ENCODE data around the gene CLDN6. TPM values are rescaled to one million over a fixed set of nuclear protein-coding genes. Genes with fewer than 3 reads are reported as not detected.
A peak's percentile ranks its signal among the peaks of the same experiment; 100 is the strongest.

Gene CLDN6
- total and polyA plus RNA-seq, 2 of the 13 experiments (the other 11 are each of a cell fraction or from before 2014, with no cell fraction given) = 5.9 to 7.6 TPM

DNA sequence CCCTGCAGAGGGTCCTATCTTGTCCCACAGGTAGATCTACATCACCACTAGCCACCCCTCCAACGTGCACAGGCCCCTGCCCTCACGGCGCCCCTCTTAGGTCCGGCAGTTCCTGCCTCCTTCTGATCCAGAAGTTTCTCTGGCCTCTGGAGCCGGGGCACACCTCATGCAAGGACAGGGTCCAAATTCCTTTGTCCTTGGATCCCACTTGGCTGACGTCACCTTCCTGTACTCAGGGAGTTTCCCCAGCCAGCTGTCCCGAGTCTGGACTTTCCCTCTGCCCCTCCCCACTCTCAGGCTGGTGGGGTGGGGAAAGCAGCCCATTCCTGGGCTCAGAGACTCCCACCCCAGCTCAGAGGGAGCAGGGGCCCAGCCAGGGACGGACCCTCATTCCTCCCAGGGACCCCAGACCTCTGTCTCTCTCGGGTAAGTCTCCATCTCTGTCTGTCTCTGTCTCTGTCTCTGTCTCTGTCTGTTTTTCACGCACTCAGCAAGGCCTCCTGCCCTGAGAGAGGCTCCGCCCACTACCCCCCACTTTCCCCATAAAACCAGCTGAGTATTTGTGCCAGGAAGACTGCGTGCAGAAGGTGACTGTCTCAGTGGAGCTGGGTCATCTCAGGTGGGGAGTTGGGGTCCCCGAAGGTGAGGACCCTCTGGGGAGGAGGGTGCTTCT, 47.2 kb upstream of the CLDN6 start, which contains the start of gene IL32 (continued):
- TF ChIP-seq HNRNPK (IDR thresholded peaks at IDR 0.05; ENCODE audit: low read depth, low read length, poor library complexity, severe bottlenecking) (no peak), SMYD3 (CRISPR knock-in tag; IDR thresholded peaks at IDR 0.05) (no peak), MEIS1 (CRISPR knock-in tag; IDR thresholded peaks at IDR 0.05; ENCODE audit: borderline replicate concordance) (no peak), HNRNPH1 (optimal IDR thresholded peaks at IDR 0.05; ENCODE audit: low read depth, low read length) (no peak), ZNF205 (CRISPR knock-in tag; IDR thresholded peaks at IDR 0.05) (no peak; the same call in 1 of the 2 replicates), ZNF282 (IDR thresholded peaks at IDR 0.05; ENCODE audit: partially characterized antibody) (no peak), U2AF1 (optimal IDR thresholded peaks at IDR 0.05; ENCODE audit: low read depth, low read length) (no peak), MAZ (IDR thresholded peaks at IDR 0.05; ENCODE audit: borderline replicate concordance, low read depth, low read length) (peak; percentile 38; the same call in 1 of the 2 replicates), MAZ (CRISPR knock-in tag; IDR thresholded peaks at IDR 0.05; ENCODE audit: low read depth) (peak; percentile 75), JDP2 (CRISPR knock-in tag; IDR thresholded peaks at IDR 0.05; ENCODE audit: borderline replicate concordance) (no peak; the same call in 1 of the 2 replicates), ZNF672 (CRISPR knock-in tag; IDR thresholded peaks at IDR 0.05) (no peak), ZNF235 (CRISPR knock-in tag; IDR thresholded peaks at IDR 0.05; ENCODE audit: borderline replicate concordance) (peak; percentile 5; the same call in 1 of the 2 replicates), HOXA3 (CRISPR knock-in tag; IDR thresholded peaks at IDR 0.05) (peak; percentile 82), MAX (IDR thresholded peaks at IDR 0.05) (peak; percentile 82), MIER3 (CRISPR knock-in tag; IDR thresholded peaks at IDR 0.05; ENCODE audit: borderline replicate concordance) (peak; percentile 63; the same call in 1 of the 2 replicates), ISX (CRISPR knock-in tag; conservative IDR thresholded peaks at IDR 0.05) (0 out of 2 replicates have a peak, but pooled peaks have one; percentile 58), CEBPG (CRISPR knock-in tag; IDR thresholded peaks at IDR 0.05) (peak; percentile 53; the same call in 1 of the 2 replicates), ZC3H13 (CRISPR knock-in tag; IDR thresholded peaks at IDR 0.05) (no peak), TBL1XR1 (IDR thresholded peaks at IDR 0.05; ENCODE audit: borderline replicate concordance, low read length, partially characterized antibody) (peak; percentile 82), SOX6 (IDR thresholded peaks at IDR 0.05) (no peak), SOX6 (CRISPR knock-in tag; IDR thresholded peaks at IDR 0.05) (peak; percentile 65), ZNF121 (CRISPR knock-in tag; IDR thresholded peaks at IDR 0.05) (no peak), RBFOX2 (IDR thresholded peaks at IDR 0.05; ENCODE audit: low read depth, low read length) (no peak)
- TF ChIP-seq, protein P1, sequence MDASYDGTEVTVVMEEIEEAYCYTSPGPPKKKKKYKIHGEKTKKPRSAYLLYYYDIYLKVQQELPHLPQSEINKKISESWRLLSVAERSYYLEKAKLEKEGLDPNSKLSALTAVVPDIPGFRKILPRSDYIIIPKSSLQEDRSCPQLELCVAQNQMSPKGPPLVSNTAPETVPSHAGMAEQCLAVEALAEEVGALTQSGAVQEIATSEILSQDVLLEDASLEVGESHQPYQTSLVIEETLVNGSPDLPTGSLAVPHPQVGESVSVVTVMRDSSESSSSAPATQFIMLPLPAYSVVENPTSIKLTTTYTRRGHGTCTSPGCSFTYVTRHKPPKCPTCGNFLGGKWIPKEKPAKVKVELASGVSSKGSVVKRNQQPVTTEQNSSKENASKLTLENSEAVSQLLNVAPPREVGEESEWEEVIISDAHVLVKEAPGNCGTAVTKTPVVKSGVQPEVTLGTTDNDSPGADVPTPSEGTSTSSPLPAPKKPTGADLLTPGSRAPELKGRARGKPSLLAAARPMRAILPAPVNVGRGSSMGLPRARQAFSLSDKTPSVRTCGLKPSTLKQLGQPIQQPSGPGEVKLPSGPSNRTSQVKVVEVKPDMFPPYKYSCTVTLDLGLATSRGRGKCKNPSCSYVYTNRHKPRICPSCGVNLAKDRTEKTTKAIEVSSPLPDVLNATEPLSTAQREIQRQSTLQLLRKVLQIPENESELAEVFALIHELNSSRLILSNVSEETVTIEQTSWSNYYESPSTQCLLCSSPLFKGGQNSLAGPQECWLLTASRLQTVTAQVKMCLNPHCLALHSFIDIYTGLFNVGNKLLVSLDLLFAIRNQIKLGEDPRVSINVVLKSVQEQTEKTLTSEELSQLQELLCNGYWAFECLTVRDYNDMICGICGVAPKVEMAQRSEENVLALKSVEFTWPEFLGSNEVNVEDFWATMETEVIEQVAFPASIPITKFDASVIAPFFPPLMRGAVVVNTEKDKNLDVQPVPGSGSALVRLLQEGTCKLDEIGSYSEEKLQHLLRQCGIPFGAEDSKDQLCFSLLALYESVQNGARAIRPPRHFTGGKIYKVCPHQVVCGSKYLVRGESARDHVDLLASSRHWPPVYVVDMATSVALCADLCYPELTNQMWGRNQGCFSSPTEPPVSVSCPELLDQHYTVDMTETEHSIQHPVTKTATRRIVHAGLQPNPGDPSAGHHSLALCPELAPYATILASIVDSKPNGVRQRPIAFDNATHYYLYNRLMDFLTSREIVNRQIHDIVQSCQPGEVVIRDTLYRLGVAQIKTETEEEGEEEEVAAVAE (CRISPR knock-in tag; IDR thresholded peaks at IDR 0.05; ENCODE audit: borderline replicate concordance) = peak; percentile 33
- TF ChIP-seq, protein P2, sequence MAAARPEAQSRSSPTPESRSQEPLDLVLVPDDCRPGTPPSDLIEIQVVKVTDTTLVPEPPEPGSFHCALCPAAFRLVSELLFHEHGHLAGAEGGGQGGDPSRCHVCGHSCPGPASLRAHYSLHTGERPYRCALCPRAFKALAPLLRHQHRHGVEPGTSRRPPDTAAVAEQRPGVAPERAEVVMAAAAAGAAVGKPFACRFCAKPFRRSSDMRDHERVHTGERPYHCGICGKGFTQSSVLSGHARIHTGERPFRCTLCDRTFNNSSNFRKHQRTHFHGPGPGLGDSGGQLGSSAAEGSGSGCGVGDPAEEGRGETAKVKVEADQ (CRISPR knock-in tag; IDR thresholded peaks at IDR 0.05; ENCODE audit: borderline replicate concordance) = peak; percentile 85
- TF ChIP-seq, protein P3, sequence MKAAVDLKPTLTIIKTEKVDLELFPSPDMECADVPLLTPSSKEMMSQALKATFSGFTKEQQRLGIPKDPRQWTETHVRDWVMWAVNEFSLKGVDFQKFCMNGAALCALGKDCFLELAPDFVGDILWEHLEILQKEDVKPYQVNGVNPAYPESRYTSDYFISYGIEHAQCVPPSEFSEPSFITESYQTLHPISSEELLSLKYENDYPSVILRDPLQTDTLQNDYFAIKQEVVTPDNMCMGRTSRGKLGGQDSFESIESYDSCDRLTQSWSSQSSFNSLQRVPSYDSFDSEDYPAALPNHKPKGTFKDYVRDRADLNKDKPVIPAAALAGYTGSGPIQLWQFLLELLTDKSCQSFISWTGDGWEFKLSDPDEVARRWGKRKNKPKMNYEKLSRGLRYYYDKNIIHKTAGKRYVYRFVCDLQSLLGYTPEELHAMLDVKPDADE (CRISPR knock-in tag; IDR thresholded peaks at IDR 0.05) = no peak
